RWPE2 (cell line): Measurements from ENCODE around the gene PROM1.
A peak's percentile ranks its signal among the peaks of the same experiment; 100 is the strongest.

Source experiments
- ATAC-seq: fragments of 200-7000 bp; cut with Tn5 transposase; 3 replicates; pipeline ENCODE4 v1.9.1; 2021; ENCODE audit warnings: low read depth
- DNase-seq: peaks from one replicate; pipeline ENCODE4 v3.0.0-alpha.2; 2020; ENCODE audit warnings: low spot score
- H3K27ac ChIP-seq: fragments of 450-650 bp; 2 replicates; pipeline ENCODE4 v1.5.1; 2017; ENCODE audit warnings: mild to moderate bottlenecking; ENCODE audit not compliant: poor library complexity, severe bottlenecking
- H3K27me3 ChIP-seq: fragments of 250-450 bp; sonication (Bioruptor Pico); 2 replicates; pipeline ENCODE4 v1.5.1; 2021; ENCODE audit warnings: mild to moderate bottlenecking, moderate library complexity; ENCODE audit not compliant: insufficient read depth, poor library complexity, severe bottlenecking
- H3K36me3 ChIP-seq: fragments of 250-450 bp; sonication (Bioruptor Pico); 2 replicates; pipeline ENCODE4 v1.5.1; 2020; ENCODE audit warnings: low read depth, mild to moderate bottlenecking, moderate library complexity
- H3K4me1 ChIP-seq: fragments of 250-450 bp; sonication (Bioruptor Pico); 2 replicates; pipeline ENCODE4 v1.5.1; 2021; ENCODE audit warnings: mild to moderate bottlenecking, moderate library complexity; ENCODE audit not compliant: insufficient read depth, poor library complexity, severe bottlenecking
- H3K4me3 ChIP-seq: fragments of 250-450 bp; sonication (Bioruptor Pico); 2 replicates; pipeline ENCODE4 v1.5.1; 2021; ENCODE audit warnings: mild to moderate bottlenecking, moderate library complexity; ENCODE audit not compliant: severe bottlenecking
- H3K9me3 ChIP-seq: fragments of 250-450 bp; sonication (Bioruptor Pico); 2 replicates; pipeline ENCODE4 v1.5.1; 2021; ENCODE audit warnings: mild to moderate bottlenecking, moderate library complexity; ENCODE audit not compliant: severe bottlenecking
- CTCF ChIP-seq: fragments of 450-650 bp; IDR thresholded peaks from one replicate; pipeline ENCODE4 v1.5.1; 2017; ENCODE audit warnings: mild to moderate bottlenecking, moderate library complexity; ENCODE audit not compliant: poor library complexity, severe bottlenecking

Gene PROM1

GRCh38 chr4:15983610-15984009, 100.2 kb downstream of the PROM1 start:
- Histone ChIP-seq H3K4me3 (no peak overlapping the region), H3K27me3 (no peaks in the 10 kb centered on the region), H3K36me3 (no peaks in the 10 kb centered on the region), H3K9me3 (no peaks in the 10 kb centered on the region), H3K27ac (no peak overlapping the region), H3K4me1 (no peaks in the 10 kb centered on the region)
- DNase-seq (no peak), ATAC-seq (no peak)
- no peak for TF ChIP-seq CTCF

- Histone ChIP-seq H3K27me3 (no peaks in the 10 kb centered on the region), H3K9me3 (no peaks in the 10 kb centered on the region), H3K27ac (no peak overlapping the region), H3K4me3 (no peak overlapping the region), H3K36me3 (no peaks in the 10 kb centered on the region), H3K4me1 (no peaks in the 10 kb centered on the region)
- DNase-seq (no peak), ATAC-seq (peak; percentile 61; the same call in 2 of the 3 replicates)
- no peak for TF ChIP-seq CTCF
Measured at GRCh38 chr4:15982842-15983524, 100.8 kb downstream of the PROM1 start.

- H3K36me3 ChIP-seq: no peaks in the 10 kb centered on the region
- H3K4me3 ChIP-seq: no peak overlapping the region
- no peak for TF ChIP-seq CTCF
- no peaks in the 10 kb centered on the region for H3K4me1 ChIP-seq
- no peak overlapping the region for H3K27ac ChIP-seq
- DNase-seq (no peak), ATAC-seq (peak; percentile 10; the same call in 1 of the 3 replicates)
- H3K9me3 ChIP-seq: no peaks in the 10 kb centered on the region
- no peaks in the 10 kb centered on the region for H3K27me3 ChIP-seq
Measured at GRCh38 chr4:15976456-15977447, 107.1 kb downstream of the PROM1 start.

GRCh38 chr4:15971068-15971801, 112.6 kb downstream of the PROM1 start:
- TF ChIP-seq CTCF: no peak
- Histone ChIP-seq H3K9me3 (no peaks in the 10 kb centered on the region), H3K4me3 (no peak overlapping the region), H3K4me1 (no peaks in the 10 kb centered on the region), H3K27me3 (no peaks in the 10 kb centered on the region), H3K36me3 (no peaks in the 10 kb centered on the region), H3K27ac (no peak overlapping the region)
- DNase-seq (no peak), ATAC-seq (peak; percentile 10; the same call in 1 of the 3 replicates)
